ENCODE results near the gene LIMCH1. TPM values are rescaled to one million over a fixed set of nuclear protein-coding genes. Genes with fewer than 3 reads are reported as not detected.

The LIMCH1 gene
- total RNA-seq, 6 experiments from 2014 or later: 14.4 to 236 (median 205) TPM

GRCh38 chr4:41549478-41549877 lies 11.5 kb downstream of the LIMCH1 start:
- peaks cover 28% of the 10 kb centered on the region; the same call in 1 of the 2 replicates for H3K36me3 Mint-ChIP-seq (ENCODE audit: low read depth)
- peaks cover 44% of the 10 kb centered on the region; the same call in 1 of the 2 replicates for H3K4me1 Mint-ChIP-seq (ENCODE audit: low read depth)
- no peak for DNase-seq
- TF ChIP-seq CTCF (IDR thresholded peaks at IDR 0.05): no peak
- H3K4me3 Mint-ChIP-seq: no peak overlapping the region; the same call in 1 of the 2 replicates
- H3K27ac Mint-ChIP-seq: no peak overlapping the region; the same call in 1 of the 2 replicates
- H3K9me3 Mint-ChIP-seq: no peaks in the 10 kb centered on the region
- peaks cover 2% of the 10 kb centered on the region for H3K27me3 Mint-ChIP-seq (ENCODE audit: insufficient read depth)

GRCh38 chr4:41550308-41550707 lies 12.4 kb downstream of the LIMCH1 start:
- peaks cover 2% of the 10 kb centered on the region for H3K27me3 Mint-ChIP-seq (ENCODE audit: insufficient read depth)
- H3K4me1 Mint-ChIP-seq (ENCODE audit: low read depth): peaks cover 36% of the 10 kb centered on the region; the same call in 1 of the 2 replicates
- H3K9me3 Mint-ChIP-seq: no peaks in the 10 kb centered on the region
- peaks cover 22% of the 10 kb centered on the region; the same call in 1 of the 2 replicates for H3K36me3 Mint-ChIP-seq (ENCODE audit: low read depth)
- no peak for TF ChIP-seq CTCF (IDR thresholded peaks at IDR 0.05)
- H3K27ac Mint-ChIP-seq: peak overlapping the region; percentile 72; the same call in 1 of the 2 replicates
- no peak overlapping the region for H3K4me3 Mint-ChIP-seq
- DNase-seq: no peak

GRCh38 chr4:41551536-41551935 lies 13.6 kb downstream of the LIMCH1 start:
- Mint-ChIP-seq H3K4me3 (no peak overlapping the region), H3K27me3 (ENCODE audit: insufficient read depth) (peaks cover 2% of the 10 kb centered on the region), H3K36me3 (ENCODE audit: low read depth) (peaks cover 21% of the 10 kb centered on the region; the same call in 1 of the 2 replicates), H3K4me1 (ENCODE audit: low read depth) (peaks cover 34% of the 10 kb centered on the region; the same call in 1 of the 2 replicates), H3K27ac (no peak overlapping the region; the same call in 1 of the 2 replicates), H3K9me3 (no peaks in the 10 kb centered on the region)
- no peak for DNase-seq
- no peak for TF ChIP-seq CTCF (IDR thresholded peaks at IDR 0.05)

- peaks cover 22% of the 10 kb centered on the region; the same call in 1 of the 2 replicates for H3K4me1 Mint-ChIP-seq (ENCODE audit: low read depth)
- H3K27ac Mint-ChIP-seq: no peak overlapping the region
- no peak for DNase-seq
- no peaks in the 10 kb centered on the region for H3K9me3 Mint-ChIP-seq
- no peak overlapping the region for H3K4me3 Mint-ChIP-seq
- H3K36me3 Mint-ChIP-seq (ENCODE audit: low read depth): peaks cover 26% of the 10 kb centered on the region; the same call in 1 of the 2 replicates
- no peak for TF ChIP-seq CTCF (IDR thresholded peaks at IDR 0.05)
- H3K27me3 Mint-ChIP-seq (ENCODE audit: insufficient read depth): peaks cover 13% of the 10 kb centered on the region
Measured at GRCh38 chr4:41554905-41555304, 16.9 kb downstream of the LIMCH1 start.

- Mint-ChIP-seq H3K27me3 (ENCODE audit: insufficient read depth) (peaks cover 14% of the 10 kb centered on the region), H3K4me3 (no peak overlapping the region), H3K27ac (no peak overlapping the region), H3K4me1 (ENCODE audit: low read depth) (peaks cover 13% of the 10 kb centered on the region; the same call in 1 of the 2 replicates), H3K9me3 (no peaks in the 10 kb centered on the region), H3K36me3 (ENCODE audit: low read depth) (peaks cover 19% of the 10 kb centered on the region; the same call in 1 of the 2 replicates)
- no peak for TF ChIP-seq CTCF (IDR thresholded peaks at IDR 0.05)
- no peak for DNase-seq
Measured at GRCh38 chr4:41556526-41556925, 18.6 kb downstream of the LIMCH1 start.
